Measurements from ENCODE around the gene RAD51B.

Gene RAD51B

DNA sequence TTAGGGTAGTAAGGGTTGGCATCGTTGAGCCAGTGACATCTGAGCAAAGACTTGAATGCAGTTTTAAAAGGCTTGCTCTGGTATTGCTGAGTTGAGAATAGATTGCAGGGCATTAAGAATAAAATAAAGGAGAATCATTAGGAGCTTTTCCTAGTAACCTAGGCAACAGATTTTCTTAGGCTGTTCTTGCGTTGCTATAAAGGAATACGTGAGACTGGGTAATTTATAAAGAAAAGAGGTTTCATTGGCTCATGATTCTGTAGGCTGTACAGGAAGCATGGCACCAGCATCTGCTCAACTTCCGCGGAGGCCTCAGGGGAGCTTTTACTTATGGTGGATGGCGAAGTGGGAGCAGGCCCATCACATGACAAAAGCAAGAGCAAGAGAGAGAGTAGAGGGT lies 97.4 kb downstream of the RAD51B start:
- FAIRE-seq (no peak), DNase-seq (ENCODE audit: insufficient read length, low spot score) (no peak)
- TF ChIP-seq POLR2A (IDR thresholded peaks at IDR 0.05; ENCODE audit: low read depth, low read length), result no peak

DNA sequence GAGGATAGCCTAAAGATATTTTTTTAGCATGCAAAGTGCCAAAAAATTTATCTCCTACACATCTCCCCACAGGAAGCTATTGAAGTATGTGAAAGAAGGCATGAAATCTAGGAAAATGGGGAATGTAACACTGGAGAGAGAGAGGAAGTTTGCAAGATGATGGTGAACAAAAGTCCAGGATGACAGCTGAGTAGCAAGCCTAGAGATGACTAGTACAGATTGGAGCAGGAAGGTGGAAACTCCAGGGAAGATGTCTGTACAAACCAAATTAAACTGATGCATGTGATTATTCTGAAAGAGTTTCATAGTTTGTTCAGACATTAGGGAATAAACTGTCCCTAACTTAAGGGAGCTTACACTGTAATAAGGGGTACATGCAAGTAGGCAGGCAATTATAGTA lies 99.3 kb downstream of the RAD51B start:
- FAIRE-seq (no peak), DNase-seq (ENCODE audit: insufficient read length, low spot score) (no peak)
- TF ChIP-seq POU2F2 (IDR thresholded peaks at IDR 0.05; ENCODE audit: low read depth, low read length), result no peak
- TF ChIP-seq PAX5 (IDR thresholded peaks at IDR 0.05; ENCODE audit: insufficient read depth, low read length, severe bottlenecking), result no peak
- no peak for TF ChIP-seq POLR2A (IDR thresholded peaks at IDR 0.05; ENCODE audit: low read depth, low read length)
- no peak for TF ChIP-seq TAF1 (IDR thresholded peaks at IDR 0.05; ENCODE audit: low read depth, low read length)
- no peak for TF ChIP-seq SPI1 (IDR thresholded peaks at IDR 0.05; ENCODE audit: low read depth, low read length)
- no peak for TF ChIP-seq POLR2AphosphoS5 (IDR thresholded peaks at IDR 0.05; ENCODE audit: low read depth, low read length)

DNA sequence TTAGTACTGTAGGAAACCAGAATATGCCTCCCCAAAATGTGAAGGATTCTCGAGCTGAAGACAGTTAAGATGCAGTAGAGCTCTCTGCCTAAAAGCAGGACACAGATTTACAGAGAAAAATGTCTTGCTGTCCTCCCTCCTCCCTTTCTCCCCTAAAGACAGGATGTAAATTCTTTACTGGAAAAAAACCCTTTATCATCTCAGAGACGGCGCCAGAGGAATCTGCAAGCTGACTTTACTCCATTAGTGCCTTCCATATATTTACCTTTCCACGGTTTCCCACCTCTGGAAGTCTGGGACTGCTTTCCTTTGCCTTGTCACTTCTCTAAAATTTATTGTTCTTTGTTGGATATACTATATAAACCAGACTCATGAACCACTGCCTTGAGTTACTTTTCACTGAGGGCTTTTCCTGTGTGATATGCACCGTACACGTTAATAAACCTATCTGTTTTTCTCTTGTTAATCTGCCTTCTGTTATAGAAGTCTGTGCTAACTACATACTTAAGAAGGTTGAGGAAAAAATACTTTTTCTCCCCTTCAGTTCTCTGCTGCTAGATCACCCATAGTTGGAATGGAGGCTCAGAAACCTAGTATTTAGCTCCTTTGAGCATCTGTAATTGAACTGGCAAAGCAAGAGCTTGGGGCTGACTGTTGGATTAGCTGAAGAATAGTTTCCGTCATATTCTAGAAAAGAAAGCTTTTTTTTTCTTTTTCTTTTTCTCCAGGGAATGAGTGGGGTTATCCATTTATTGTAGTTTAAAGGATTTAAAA lies 99.9 kb downstream of the RAD51B start:
- TF ChIP-seq TAF1 (IDR thresholded peaks at IDR 0.05; ENCODE audit: low read depth, low read length), result no peak
- TF ChIP-seq POLR2AphosphoS5 (IDR thresholded peaks at IDR 0.05; ENCODE audit: low read depth, low read length), result no peak
- TF ChIP-seq POU2F2 (IDR thresholded peaks at IDR 0.05; ENCODE audit: low read depth, low read length), result no peak
- TF ChIP-seq SPI1 (IDR thresholded peaks at IDR 0.05; ENCODE audit: low read depth, low read length), result no peak
- no peak for TF ChIP-seq PAX5 (IDR thresholded peaks at IDR 0.05; ENCODE audit: insufficient read depth, low read length, severe bottlenecking)
- TF ChIP-seq POLR2A (IDR thresholded peaks at IDR 0.05; ENCODE audit: low read depth, low read length), result no peak
- DNase-seq (ENCODE audit: insufficient read length, low spot score), result no peak
- no peak for FAIRE-seq

DNA sequence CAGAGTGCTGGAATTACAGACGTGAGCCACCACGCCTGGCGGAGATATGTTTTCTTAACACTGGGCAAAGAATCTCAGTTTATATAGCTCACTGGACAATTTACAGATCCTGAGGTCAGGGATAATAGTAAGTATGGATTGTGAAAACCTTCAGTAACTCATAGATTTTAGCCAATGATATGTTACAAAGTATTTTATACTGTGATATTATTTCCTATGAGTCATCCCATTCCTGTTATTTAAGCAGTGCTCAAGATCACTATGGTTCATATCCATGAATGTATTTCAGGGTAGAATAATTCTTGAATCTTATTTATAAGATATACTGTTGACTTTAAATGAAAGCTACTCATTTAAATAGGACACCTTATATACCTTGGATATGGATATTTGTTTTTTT lies 107.2 kb downstream of the RAD51B start:
- TF ChIP-seq POLR2A (IDR thresholded peaks at IDR 0.05; ENCODE audit: low read depth, low read length), result no peak
- no peak for TF ChIP-seq TAF1 (IDR thresholded peaks at IDR 0.05; ENCODE audit: low read depth, low read length)
- no peak for TF ChIP-seq POLR2AphosphoS5 (IDR thresholded peaks at IDR 0.05; ENCODE audit: low read depth, low read length)
- no peak for TF ChIP-seq POU2F2 (IDR thresholded peaks at IDR 0.05; ENCODE audit: low read depth, low read length)
- TF ChIP-seq SPI1 (IDR thresholded peaks at IDR 0.05; ENCODE audit: low read depth, low read length), result no peak
- no peak for TF ChIP-seq PAX5 (IDR thresholded peaks at IDR 0.05; ENCODE audit: insufficient read depth, low read length, severe bottlenecking)
- no peak for DNase-seq (ENCODE audit: insufficient read length, low spot score)
- no peak for FAIRE-seq

DNA sequence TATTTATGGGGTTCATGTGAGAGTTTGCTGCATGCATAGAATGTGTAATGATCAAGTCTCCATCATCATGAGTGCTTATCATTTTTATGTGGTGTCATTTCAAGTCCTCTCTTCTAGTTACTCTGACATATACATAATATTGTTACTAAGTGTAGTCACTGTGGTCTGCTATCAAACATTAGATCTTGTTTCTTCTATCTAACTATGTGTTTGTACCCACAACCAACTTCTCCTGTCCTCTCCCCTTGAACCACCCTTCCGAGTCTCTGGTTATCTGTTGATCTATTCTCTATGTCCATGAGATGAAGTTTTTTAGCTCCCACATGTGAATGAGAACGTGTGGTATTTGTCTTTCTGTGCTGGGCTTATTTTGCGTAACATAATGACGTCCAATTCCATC lies 107.7 kb downstream of the RAD51B start:
- FAIRE-seq (no peak), DNase-seq (ENCODE audit: insufficient read length, low spot score) (no peak)
- no peak for TF ChIP-seq TAF1 (IDR thresholded peaks at IDR 0.05; ENCODE audit: low read depth, low read length)

DNA sequence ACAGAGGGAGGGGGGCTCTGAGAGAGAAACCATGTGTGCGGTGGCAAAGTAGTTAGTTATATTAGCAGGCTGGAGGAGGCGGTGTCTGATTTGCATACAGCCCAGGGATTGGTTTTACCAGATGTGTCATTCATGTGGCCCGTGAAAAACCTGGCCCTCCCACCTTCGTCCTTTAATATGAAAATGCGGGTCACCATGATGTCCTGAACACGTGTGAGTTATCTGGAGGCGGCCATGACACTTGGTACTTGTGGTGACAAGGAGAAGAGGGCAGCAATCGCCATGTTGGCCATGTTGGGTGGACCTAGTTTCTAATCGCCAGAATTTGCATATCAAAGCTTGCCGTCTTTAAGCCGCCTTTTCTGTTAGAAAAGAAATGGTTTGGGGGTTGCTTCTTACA lies 108.8 kb downstream of the RAD51B start:
- no peak for TF ChIP-seq PAX5 (IDR thresholded peaks at IDR 0.05; ENCODE audit: insufficient read depth, low read length, severe bottlenecking)
- no peak for TF ChIP-seq POLR2AphosphoS5 (IDR thresholded peaks at IDR 0.05; ENCODE audit: low read depth, low read length)
- no peak for TF ChIP-seq POLR2A (IDR thresholded peaks at IDR 0.05; ENCODE audit: low read depth, low read length)
- TF ChIP-seq TAF1 (IDR thresholded peaks at IDR 0.05; ENCODE audit: low read depth, low read length), result no peak
- TF ChIP-seq SPI1 (IDR thresholded peaks at IDR 0.05; ENCODE audit: low read depth, low read length), result no peak
- no peak for TF ChIP-seq POU2F2 (IDR thresholded peaks at IDR 0.05; ENCODE audit: low read depth, low read length)
- FAIRE-seq, result no peak

DNA sequence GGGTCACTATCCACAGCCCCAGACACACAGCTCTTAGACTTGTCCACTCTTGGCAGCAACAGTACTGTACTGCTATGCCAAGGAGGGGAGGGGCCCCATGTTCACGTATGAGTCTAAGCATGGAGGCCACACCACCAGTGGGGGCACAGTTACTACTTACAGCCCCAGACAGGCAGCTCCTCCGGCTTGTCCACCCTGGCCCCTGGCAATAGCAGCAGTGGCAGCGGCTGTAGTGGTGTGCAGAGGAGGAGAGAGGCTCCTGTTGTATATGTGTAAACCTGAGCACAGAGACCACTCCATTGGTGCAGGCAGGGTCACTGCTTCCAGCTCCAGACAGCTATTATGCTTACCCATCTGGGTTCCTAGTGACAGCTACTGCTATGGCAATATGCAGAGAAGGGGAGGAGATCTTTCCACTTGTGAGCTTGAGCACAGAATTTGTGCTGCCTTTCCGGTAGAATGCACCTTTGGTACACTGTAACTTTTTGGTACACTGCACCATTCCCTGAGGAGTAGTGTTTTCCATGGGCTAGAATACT lies 113.2 kb downstream of the RAD51B start:
- peak; percentile 28 for FAIRE-seq
- TF ChIP-seq TAF1 (IDR thresholded peaks at IDR 0.05; ENCODE audit: low read depth, low read length), result no peak
- no peak for TF ChIP-seq SPI1 (IDR thresholded peaks at IDR 0.05; ENCODE audit: low read depth, low read length)
- no peak for TF ChIP-seq POLR2AphosphoS5 (IDR thresholded peaks at IDR 0.05; ENCODE audit: low read depth, low read length)
- no peak for TF ChIP-seq PAX5 (IDR thresholded peaks at IDR 0.05; ENCODE audit: insufficient read depth, low read length, severe bottlenecking)
- TF ChIP-seq POLR2A (IDR thresholded peaks at IDR 0.05; ENCODE audit: low read depth, low read length), result no peak
- no peak for TF ChIP-seq POU2F2 (IDR thresholded peaks at IDR 0.05; ENCODE audit: low read depth, low read length)
- DNase-seq (ENCODE audit: insufficient read length, low spot score), result no peak

More for the DNA sequence above, 108.8 kb downstream of the RAD51B start:
- DNase-seq (ENCODE audit: insufficient read length, low spot score), result no peak

DNA sequence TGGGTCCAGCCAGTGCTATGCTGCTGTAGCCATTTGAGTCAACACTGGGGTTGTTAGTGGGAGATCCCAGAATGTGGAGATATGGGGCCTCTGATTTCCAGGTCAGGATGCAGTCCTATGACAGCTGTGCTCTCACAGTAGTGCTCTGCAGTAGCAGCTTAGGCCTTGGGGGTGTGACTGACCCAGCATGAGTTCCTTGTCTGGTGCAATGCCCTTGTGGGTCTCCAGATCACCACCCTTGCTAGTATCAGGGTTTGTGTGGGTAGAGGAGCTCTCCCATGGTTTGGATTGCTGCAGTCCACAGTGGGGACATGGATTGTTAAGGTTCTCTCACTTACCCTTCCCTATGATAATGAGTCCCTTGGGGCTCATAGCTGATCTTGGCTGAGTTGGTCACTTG lies 113.7 kb downstream of the RAD51B start:
- TF ChIP-seq SPI1 (IDR thresholded peaks at IDR 0.05; ENCODE audit: low read depth, low read length) (no peak), POLR2A (IDR thresholded peaks at IDR 0.05; ENCODE audit: low read depth, low read length) (no peak), PAX5 (IDR thresholded peaks at IDR 0.05; ENCODE audit: insufficient read depth, low read length, severe bottlenecking) (no peak), POU2F2 (IDR thresholded peaks at IDR 0.05; ENCODE audit: low read depth, low read length) (no peak), TAF1 (IDR thresholded peaks at IDR 0.05; ENCODE audit: low read depth, low read length) (no peak), POLR2AphosphoS5 (IDR thresholded peaks at IDR 0.05; ENCODE audit: low read depth, low read length) (no peak)
- FAIRE-seq, result no peak
- DNase-seq (ENCODE audit: insufficient read length, low spot score), result no peak

DNA sequence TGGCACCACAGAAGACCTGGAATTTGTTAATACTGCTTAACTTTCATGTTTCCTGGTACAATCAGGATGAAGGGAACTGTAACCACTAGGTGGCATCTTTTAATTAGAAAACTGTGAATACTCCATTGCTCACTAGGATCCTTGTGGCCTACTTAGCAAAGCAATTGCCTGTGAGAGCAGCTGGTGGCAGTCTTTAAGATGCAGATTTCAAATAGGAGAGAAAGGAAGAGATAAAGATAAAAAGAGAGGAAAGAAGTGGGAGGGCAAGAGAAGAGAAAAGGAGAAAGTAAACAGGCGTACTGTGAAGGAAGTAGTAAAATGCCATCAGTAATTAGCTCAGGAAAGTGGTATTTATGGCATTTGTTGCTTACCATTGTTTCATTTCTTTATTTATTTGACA lies 114.5 kb downstream of the RAD51B start:
- DNase-seq (ENCODE audit: insufficient read length, low spot score) (peak; percentile 25), FAIRE-seq (peak; percentile 74)
- TF ChIP-seq SPI1 (IDR thresholded peaks at IDR 0.05; ENCODE audit: low read depth, low read length) (no peak), PAX5 (IDR thresholded peaks at IDR 0.05; ENCODE audit: insufficient read depth, low read length, severe bottlenecking) (no peak), POLR2A (IDR thresholded peaks at IDR 0.05; ENCODE audit: low read depth, low read length) (no peak), POU2F2 (IDR thresholded peaks at IDR 0.05; ENCODE audit: low read depth, low read length) (no peak), POLR2AphosphoS5 (IDR thresholded peaks at IDR 0.05; ENCODE audit: low read depth, low read length) (no peak)

DNA sequence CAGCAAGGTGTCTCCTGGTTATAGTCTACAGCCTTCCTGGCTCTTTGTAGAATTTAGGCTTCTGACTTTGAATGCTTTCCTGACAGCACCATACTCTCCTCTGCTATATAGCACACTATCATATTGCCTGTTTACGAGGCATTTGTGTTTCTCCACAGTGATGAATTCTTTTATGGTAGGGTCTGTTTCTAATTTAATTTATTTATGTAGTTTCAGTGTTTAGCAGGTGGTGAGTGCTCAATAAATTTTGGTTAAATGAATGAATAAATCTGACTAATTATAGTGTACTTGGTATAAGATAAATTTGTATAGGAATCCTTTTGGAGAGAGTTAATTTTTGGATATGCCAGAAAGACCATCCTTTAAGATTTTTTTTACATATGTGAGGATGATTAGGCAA lies 115.3 kb downstream of the RAD51B start:
- FAIRE-seq (no peak), DNase-seq (ENCODE audit: insufficient read length, low spot score) (no peak)
- TF ChIP-seq POLR2AphosphoS5 (IDR thresholded peaks at IDR 0.05; ENCODE audit: low read depth, low read length) (no peak), SPI1 (IDR thresholded peaks at IDR 0.05; ENCODE audit: low read depth, low read length) (no peak), TAF1 (IDR thresholded peaks at IDR 0.05; ENCODE audit: low read depth, low read length) (no peak), PAX5 (IDR thresholded peaks at IDR 0.05; ENCODE audit: insufficient read depth, low read length, severe bottlenecking) (no peak), POU2F2 (IDR thresholded peaks at IDR 0.05; ENCODE audit: low read depth, low read length) (no peak), POLR2A (IDR thresholded peaks at IDR 0.05; ENCODE audit: low read depth, low read length) (no peak)

Measured in GM12891 (cell line).